OCI-LY7 (cell line): ENCODE data around the gene ATP4A. TPM values are rescaled to one million over a fixed set of nuclear protein-coding genes. Genes with fewer than 3 reads are reported as not detected.

Experiments used
- BruUV-seq: library from RNA; stranded (reverse); fragments of 400-500 nt; replicated peaks from 2 replicates; lab custom pipeline; 2021; lab: Mats Ljungman, UMichigan
- CTCF ChIA-PET: fragments of 300-600 bp; sonication (Branson Sonifier 250); formaldehyde crosslinking; loops from one replicate; lab custom pipeline; 2022; ENCODE audit warnings: antibody characterized with exemption; ENCODE audit not compliant: unreplicated experiment; lab: Charles Lee
- POLR2A ChIA-PET: fragments of 300-600 bp; sonication (Branson Sonifier 250); formaldehyde crosslinking; loops from one replicate; lab custom pipeline; 2022; ENCODE audit warnings: antibody characterized with exemption; lab: Charles Lee
- DNase-seq: peaks from one replicate; pipeline ENCODE4 v3.0.0-alpha.2; 2015; ENCODE audit warnings: low spot score
- H2AFZ ChIP-seq: fragments of 200-600 bp; sonication (generic), shearing (Covaris generic); 2 replicates; pipeline ENCODE4 v1.6.1; 2014; ENCODE audit warnings: mild to moderate bottlenecking, antibody characterized with exemption, low read length, moderate library complexity
- H3K27ac ChIP-seq: fragments of 200-600 bp; sonication (generic); 2 replicates; pipeline ENCODE4 v1.5.1; 2014; ENCODE audit warnings: mixed run types, low read depth, mild to moderate bottlenecking, moderate library complexity, low read length, inconsistent platforms; ENCODE audit not compliant: poor library complexity, severe bottlenecking
- H3K36me3 ChIP-seq: fragments of 200-600 bp; sonication (generic); 2 replicates; pipeline ENCODE4 v1.6.1; 2014; ENCODE audit warnings: mild to moderate bottlenecking, antibody characterized with exemption, low read length, moderate library complexity, mixed read lengths; ENCODE audit not compliant: insufficient read depth
- H3K4me1 ChIP-seq: fragments of 200-600 bp; sonication (generic); 2 replicates; pipeline ENCODE4 v1.5.1; 2014; ENCODE audit warnings: mild to moderate bottlenecking, low read length; ENCODE audit not compliant: insufficient read depth, poor library complexity, severe bottlenecking
- H3K4me2 ChIP-seq: fragments of 200-600 bp; sonication (generic); 2 replicates; pipeline ENCODE4 v1.6.1; 2014; ENCODE audit warnings: mild to moderate bottlenecking, low read length
- H3K4me3 ChIP-seq: fragments of 200-600 bp; sonication (generic); 2 replicates; pipeline ENCODE4 v1.5.1; 2014; ENCODE audit warnings: mild to moderate bottlenecking, low read depth, low read length; ENCODE audit not compliant: poor library complexity, severe bottlenecking
- H3K79me2 ChIP-seq: fragments of 200-600 bp; sonication (generic); 2 replicates; pipeline ENCODE4 v1.6.1; 2016; ENCODE audit warnings: low read depth, mild to moderate bottlenecking, low read length, moderate library complexity, mixed read lengths; ENCODE audit not compliant: insufficient read depth
- H3K9me2 ChIP-seq: fragments of 200-600 bp; sonication (generic); 2 replicates; pipeline ENCODE4 v1.6.1; 2016; ENCODE audit warnings: mild to moderate bottlenecking, low read length, mixed read lengths; ENCODE audit not compliant: insufficient read depth
- H3K9me3 ChIP-seq: fragments of 200-600 bp; sonication (generic); 2 replicates; pipeline ENCODE4 v1.6.1; 2014; ENCODE audit warnings: mild to moderate bottlenecking, mixed run types, low read length, mixed read lengths
- H4K20me1 ChIP-seq: fragments of 200-600 bp; sonication (generic); 2 replicates; pipeline ENCODE4 v1.6.1; 2014; ENCODE audit warnings: mild to moderate bottlenecking, antibody characterized with exemption, low read length, moderate library complexity, mixed read lengths; ENCODE audit not compliant: insufficient read depth
- EZH2phosphoT487 ChIP-seq: fragments of 200-600 bp; sonication (generic); IDR thresholded peaks from 2 replicates; pipeline ENCODE4 v1.6.1; 2018; ENCODE audit warnings: low read depth, borderline replicate concordance, mild to moderate bottlenecking, mixed run types, antibody characterized with exemption, low read length, moderate library complexity, mixed read lengths
- intact Hi-C: fragments of 100-400 bp; cut with micrococcal nuclease; formaldehyde crosslinking; loops from one replicate; pipeline ENCODE4 v1.10.0; 2022; ENCODE audit not compliant: unreplicated experiment
- total RNA-seq, 2 experiments: library from RNA; depleted of rRNA in 1 of 2; stranded (reverse); fragments of >200 nt in 1 of 2; shearing (Covaris generic) in 1 of 2; gene quantifications; 2 replicates each; pipeline ENCODE4 v1.2.3, GENCODE V29; 2014 to 2022
- TF ChIP-seq, protein P1 (sequence below): fragments of 200-600 bp; sonication (generic); conservative IDR thresholded peaks from 2 replicates; pipeline ENCODE4 v1.5.1; 2014; ENCODE audit warnings: mild to moderate bottlenecking, antibody characterized with exemption, low read length, moderate library complexity, mixed read lengths

ATP4A gene
- total RNA-seq, 2 experiments from 2014 or later, result 0.36 to 0.92 TPM

GRCh38 chr19:35577918-35578317 lies 14.5 kb upstream of the ATP4A start:
- CTCF ChIA-PET, result no interaction called here
- BruUV-seq, result no TSS peak
- POLR2A ChIA-PET, result no interaction called here

GRCh38 chr19:35571406-35571965 lies 8.0 kb upstream of the ATP4A start:
- intact Hi-C loops, result no loop called here
- no peaks in the 10 kb centered on the region for H3K79me2 ChIP-seq
- no peaks in the 10 kb centered on the region for H4K20me1 ChIP-seq
- BruUV-seq, result no TSS peak
- no peak overlapping the region for H3K4me2 ChIP-seq
- CTCF ChIA-PET, result no interaction called here
- no peak for TF ChIP-seq EZH2phosphoT487
- TF ChIP-seq, protein P1, sequence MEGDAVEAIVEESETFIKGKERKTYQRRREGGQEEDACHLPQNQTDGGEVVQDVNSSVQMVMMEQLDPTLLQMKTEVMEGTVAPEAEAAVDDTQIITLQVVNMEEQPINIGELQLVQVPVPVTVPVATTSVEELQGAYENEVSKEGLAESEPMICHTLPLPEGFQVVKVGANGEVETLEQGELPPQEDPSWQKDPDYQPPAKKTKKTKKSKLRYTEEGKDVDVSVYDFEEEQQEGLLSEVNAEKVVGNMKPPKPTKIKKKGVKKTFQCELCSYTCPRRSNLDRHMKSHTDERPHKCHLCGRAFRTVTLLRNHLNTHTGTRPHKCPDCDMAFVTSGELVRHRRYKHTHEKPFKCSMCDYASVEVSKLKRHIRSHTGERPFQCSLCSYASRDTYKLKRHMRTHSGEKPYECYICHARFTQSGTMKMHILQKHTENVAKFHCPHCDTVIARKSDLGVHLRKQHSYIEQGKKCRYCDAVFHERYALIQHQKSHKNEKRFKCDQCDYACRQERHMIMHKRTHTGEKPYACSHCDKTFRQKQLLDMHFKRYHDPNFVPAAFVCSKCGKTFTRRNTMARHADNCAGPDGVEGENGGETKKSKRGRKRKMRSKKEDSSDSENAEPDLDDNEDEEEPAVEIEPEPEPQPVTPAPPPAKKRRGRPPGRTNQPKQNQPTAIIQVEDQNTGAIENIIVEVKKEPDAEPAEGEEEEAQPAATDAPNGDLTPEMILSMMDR, result no peak
- no peaks in the 10 kb centered on the region for H3K4me1 ChIP-seq
- no peak for DNase-seq
- H3K4me3 ChIP-seq, result no peak overlapping the region
- no peaks in the 10 kb centered on the region for H3K36me3 ChIP-seq
- H3K27ac ChIP-seq, result no peak overlapping the region
- no peak overlapping the region for H2AFZ ChIP-seq
- POLR2A ChIA-PET, result no interaction called here
- no peaks in the 10 kb centered on the region for H3K9me2 ChIP-seq
- H3K9me3 ChIP-seq, result 0 out of 2 replicates have a peak, but pooled peaks cover 7% of the 10 kb centered on the region

More at GRCh38 chr19:35577918-35578317, 14.5 kb upstream of the ATP4A start:
- H4K20me1 ChIP-seq, result no peaks in the 10 kb centered on the region
- H3K79me2 ChIP-seq, result no peaks in the 10 kb centered on the region
- H3K9me2 ChIP-seq, result no peaks in the 10 kb centered on the region
- H2AFZ ChIP-seq, result no peak overlapping the region
- H3K4me3 ChIP-seq, result no peak overlapping the region
- TF ChIP-seq EZH2phosphoT487, result no peak
- TF ChIP-seq, protein P1, result no peak
- no peaks in the 10 kb centered on the region for H3K36me3 ChIP-seq
- no peak overlapping the region for H3K4me2 ChIP-seq
- H3K4me1 ChIP-seq, result no peaks in the 10 kb centered on the region
- no peak for DNase-seq
- intact Hi-C loops, result no loop called here
- H3K27ac ChIP-seq, result no peak overlapping the region
- 0 out of 2 replicates have a peak, but pooled peaks cover 9% of the 10 kb centered on the region for H3K9me3 ChIP-seq

DNA sequence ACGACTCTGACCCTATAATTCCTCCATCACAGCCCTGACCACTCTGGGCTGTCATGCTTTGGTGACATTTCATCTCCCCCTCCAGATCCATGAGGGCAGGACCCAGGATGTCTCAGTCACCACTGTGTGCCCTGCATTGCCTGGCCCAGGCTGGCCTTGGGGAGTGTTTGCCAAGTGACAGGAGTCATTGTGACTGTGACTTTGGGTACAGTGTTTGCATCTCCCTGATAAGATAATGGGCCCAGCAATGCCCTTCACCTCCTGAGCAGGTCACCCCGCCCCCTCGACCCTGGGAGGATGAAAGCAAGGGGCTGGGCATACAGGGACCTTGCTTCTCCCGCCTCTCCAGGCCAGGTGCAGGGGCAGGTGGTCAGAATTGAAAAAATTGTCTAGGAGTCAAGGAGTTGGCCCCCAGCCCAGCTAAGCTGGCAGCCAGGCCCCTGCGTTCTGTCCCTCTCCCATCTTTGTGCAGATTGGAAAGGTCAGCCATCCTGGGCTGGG lies 5.9 kb upstream of the ATP4A start:
- H4K20me1 ChIP-seq, result no peaks in the 10 kb centered on the region
- no peaks in the 10 kb centered on the region for H3K9me3 ChIP-seq
- no peaks in the 10 kb centered on the region for H3K36me3 ChIP-seq
- no peak overlapping the region for H3K4me3 ChIP-seq
- no TSS peak for BruUV-seq
- intact Hi-C loops, result no loop called here
- no peak overlapping the region for H3K27ac ChIP-seq
- H2AFZ ChIP-seq, result no peak overlapping the region
- POLR2A ChIA-PET, result no interaction called here
- CTCF ChIA-PET, result no interaction called here
- no peak for DNase-seq
- no peak overlapping the region for H3K4me2 ChIP-seq
- H3K9me2 ChIP-seq, result no peaks in the 10 kb centered on the region
- no peaks in the 10 kb centered on the region for H3K4me1 ChIP-seq
- no peaks in the 10 kb centered on the region for H3K79me2 ChIP-seq
- TF ChIP-seq, protein P1, result no peak
- TF ChIP-seq EZH2phosphoT487, result no peak
